Measurements from ENCODE around the gene GFRA4.

The GFRA4 gene

DNA sequence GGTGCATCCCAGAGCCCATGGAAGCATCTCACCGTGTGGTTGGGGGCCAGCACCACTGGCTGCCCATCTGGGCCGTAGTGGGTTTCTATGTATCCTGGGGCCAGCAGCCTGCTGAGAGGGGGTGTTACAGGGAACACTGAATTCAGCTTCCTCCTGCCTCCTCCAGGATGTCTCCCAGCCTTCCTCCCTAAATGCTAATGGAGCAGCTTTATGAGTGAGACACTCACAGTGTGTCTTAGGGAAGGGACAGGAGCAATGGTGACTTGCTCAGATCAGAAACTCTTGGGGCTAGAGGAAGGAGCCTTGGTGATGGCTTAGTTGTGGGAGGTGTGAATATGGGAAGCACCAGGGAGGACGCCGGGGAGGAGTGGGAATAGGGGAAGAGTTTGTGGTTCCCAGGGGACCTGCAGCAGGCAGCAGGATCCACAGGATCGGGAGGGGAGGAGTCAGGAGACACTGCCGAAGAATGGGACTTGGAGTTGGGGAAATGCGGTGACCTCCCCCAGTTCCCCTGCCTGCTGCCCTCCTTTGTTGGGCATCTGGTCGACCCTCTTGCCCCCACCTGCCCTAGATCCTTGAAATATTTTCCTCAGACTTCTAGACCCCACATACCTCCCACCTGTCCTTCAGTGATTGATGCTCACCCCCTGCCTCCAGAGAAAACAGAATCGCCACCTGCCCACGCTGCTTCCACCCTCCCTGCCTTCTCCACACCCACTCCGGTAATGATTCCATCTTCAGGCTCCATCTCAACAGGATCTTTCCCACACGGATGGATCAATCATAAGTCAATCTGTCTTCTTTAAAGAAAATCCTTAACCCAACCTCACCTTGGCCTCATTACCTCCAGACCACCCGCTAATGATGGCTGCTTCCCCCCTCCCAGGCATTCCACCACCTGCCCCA is 12.0 kb upstream of the GFRA4 start:
- DNase-seq (ENCODE audit: insufficient read length, low spot score), result no peak
- no peak for FAIRE-seq

DNA sequence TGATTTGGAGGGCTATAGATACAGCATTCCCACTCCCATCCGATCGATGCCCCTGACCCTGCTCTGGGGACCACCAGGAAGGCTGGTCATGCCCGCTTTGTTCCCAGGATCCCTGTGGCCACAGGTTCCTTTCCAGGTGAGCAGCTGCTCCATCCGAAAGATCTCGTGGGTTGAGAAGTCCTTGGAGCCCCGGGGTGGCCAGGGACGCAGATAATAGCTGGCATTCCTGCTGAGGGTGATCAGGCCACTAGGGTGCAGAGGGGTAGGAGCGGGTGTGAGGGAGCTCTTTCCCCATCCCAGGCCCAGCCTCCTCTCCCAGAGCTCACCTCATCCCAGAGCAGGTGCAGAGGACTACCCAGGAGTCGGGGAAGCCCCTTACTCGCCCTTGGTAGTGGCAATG is 11.2 kb upstream of the GFRA4 start:
- FAIRE-seq (no peak), DNase-seq (ENCODE audit: insufficient read length, low spot score) (no peak)

DNA sequence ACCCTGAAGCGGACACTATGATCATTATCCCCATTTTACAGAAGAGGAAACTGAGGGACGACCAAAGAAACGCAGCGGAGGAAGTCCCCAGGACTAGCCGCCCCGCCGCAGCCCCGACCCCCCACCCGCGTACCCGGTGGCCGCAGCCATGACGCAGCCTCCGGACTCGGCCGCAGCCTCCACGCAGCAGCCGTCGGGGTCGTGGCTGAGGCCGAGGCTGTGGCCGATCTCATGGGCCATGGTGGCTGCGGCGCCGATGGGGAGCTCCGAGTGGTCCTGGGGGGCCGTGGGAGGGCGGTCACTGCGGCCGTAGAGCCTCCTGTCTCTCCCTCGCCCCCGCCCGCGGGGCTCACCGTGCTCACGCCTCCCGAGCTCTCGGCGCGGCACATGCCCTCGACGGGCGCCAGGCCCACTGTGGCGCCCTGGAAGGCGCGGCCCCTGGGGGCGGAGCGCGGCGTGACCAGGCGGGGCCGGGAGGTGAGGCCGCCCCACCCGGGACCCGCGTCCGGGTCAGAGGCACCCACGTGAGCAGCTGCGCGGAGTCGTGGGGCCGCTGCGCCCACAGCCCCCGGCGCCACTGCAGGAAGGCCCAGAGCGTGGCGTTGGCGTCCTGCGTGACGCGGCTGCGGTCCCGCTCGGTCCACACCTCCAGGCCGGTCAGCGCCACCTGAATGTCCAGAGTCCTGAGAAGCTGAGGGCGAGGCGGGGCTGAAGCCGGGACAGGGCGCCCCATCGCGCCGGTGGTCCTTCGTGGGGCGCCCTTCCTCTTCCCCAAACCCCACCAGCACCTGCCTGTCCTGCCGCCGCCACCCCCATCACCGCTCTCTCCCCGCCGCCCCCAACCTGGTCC is 10.2 kb upstream of the GFRA4 start:
- DNase-seq (ENCODE audit: insufficient read length, low spot score) (no peak), FAIRE-seq (no peak)

DNA sequence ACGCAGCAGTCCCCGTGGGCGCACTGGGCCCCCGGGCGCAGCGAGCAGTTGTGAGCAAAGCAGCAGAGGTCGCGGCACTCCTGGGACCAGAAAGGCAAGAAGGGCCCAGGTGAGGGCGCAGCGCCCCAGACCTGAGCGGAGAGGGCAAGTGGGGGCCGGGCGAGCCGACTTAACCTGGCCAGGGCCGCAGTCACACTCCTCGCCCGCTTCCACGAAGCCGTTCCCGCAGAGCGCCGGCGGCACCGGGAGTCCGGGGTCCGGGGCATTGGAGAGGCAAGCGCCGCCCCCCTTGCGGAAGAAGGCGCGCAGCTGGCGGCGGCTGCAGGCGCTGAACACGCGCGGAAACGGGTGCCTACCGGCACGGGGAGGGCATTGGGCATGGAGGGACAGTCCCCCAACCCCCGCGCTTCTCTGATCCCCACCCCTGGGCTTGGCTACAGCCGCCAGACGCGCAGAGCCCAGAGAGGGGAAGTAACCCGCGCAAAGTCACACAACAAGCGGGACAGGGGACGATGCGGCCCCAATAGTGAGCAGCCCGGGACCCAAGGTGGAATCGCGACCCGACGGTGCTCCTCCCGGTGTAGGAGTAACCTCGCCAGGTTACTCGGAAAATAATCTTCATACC is 9.5 kb upstream of the GFRA4 start:
- DNase-seq (ENCODE audit: insufficient read length, low spot score), result no peak

DNA sequence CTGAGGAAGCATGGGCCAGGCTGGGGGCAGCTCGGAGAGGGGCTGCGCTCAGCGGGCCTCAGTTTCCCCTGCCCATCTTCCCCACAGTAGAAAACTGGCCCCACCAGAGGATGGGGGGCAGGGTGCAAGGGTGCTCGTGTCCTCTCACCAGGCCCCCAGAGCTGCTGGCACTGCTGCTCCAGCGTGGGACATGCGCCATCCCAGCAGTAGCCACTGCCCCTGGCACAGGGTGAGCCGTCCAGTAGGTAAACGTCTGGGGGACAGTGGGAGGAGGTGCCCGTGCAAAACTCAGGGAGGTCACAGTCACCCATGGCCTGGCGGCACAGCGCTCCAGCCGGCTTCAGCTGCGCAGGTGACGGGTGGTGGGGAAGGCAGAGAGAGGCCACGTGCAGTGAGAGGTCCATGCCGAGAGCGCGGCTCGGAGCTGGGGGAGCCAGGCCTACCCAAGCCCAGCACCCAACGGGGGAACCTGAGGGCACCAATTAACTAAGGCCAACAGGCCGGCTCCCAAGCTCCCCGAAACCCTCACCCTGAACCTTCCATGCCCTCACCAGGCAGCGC is 8.9 kb upstream of the GFRA4 start:
- DNase-seq (ENCODE audit: insufficient read length, low spot score), result no peak
- no peak for FAIRE-seq

More for the DNA sequence above, 9.5 kb upstream of the GFRA4 start:
- FAIRE-seq, result no peak

DNA sequence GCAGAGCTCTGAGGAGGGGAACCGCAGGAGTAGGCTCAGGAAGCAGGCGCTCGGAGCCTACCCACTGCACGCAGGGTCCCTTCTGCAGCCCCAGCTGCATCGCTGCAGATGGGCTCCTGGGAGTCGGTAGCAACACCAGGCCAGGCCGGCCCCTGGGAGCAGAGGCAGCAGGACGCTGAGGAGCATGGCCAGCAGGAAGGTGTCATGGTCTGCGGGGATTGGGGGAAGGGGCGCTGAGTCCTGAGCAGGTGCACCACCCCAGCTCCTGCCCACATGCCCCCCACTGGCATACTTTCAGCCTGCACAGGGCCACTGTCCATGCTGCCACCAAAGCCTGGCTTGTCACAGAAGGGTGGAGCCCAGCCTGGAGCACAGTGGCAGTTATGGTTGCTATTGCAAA is 7.7 kb upstream of the GFRA4 start:
- no peak for FAIRE-seq
- DNase-seq (ENCODE audit: insufficient read length, low spot score), result no peak

DNA sequence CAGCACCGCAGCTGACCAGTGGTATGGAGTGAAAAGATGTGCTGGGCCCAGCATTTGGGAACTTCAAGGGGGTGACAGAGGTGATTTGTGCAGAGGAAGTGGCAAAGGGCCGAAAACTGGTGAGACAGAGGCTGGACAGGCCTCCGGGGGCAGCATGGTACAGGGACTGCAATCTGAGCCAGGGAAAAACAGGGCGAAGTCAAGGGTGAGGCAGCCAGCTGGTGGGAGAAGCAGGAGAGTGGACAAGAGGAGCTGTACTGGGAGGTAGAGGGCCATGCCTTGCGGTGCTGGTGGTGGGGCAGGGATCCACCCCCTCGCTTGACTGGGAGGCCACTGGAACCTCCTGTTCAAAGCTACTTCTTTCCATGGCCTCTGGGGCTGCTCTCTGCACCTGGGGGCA is 7.3 kb upstream of the GFRA4 start:
- FAIRE-seq, result peak; percentile 4
- DNase-seq (ENCODE audit: insufficient read length, low spot score), result no peak

DNA sequence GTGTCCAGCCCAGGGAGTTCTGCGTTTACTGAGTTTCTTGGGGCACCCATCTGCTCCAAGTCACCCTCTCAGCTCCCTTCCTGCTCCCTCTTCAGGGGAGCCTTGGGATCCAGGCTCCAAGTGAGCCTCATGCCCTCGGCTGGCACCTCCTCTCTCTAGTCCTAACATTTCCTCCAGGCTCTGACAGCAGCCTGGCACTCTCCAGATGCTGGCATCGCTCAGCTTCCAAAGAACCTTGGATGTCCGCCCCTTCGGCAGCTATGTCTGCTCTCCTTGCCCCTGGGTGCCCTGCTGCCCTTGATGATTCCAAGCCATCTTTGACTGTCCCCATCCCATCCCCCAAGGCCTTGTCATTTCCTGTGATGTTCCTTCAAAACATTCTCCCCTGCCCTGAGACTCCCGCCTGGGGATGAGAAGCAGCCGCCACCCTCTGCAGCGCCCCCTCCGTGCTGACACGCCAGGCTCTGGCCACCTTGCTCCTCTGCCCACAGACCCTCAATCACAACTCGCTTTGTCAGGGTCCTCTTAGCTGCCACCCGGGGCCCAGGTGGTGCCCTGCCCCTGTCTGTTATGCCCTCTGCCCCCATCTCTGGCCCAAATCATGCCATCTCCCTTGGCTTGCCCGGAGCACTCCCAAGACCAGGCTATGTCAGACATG is 6.6 kb upstream of the GFRA4 start:
- DNase-seq (ENCODE audit: insufficient read length, low spot score) (no peak), FAIRE-seq (no peak)

DNA sequence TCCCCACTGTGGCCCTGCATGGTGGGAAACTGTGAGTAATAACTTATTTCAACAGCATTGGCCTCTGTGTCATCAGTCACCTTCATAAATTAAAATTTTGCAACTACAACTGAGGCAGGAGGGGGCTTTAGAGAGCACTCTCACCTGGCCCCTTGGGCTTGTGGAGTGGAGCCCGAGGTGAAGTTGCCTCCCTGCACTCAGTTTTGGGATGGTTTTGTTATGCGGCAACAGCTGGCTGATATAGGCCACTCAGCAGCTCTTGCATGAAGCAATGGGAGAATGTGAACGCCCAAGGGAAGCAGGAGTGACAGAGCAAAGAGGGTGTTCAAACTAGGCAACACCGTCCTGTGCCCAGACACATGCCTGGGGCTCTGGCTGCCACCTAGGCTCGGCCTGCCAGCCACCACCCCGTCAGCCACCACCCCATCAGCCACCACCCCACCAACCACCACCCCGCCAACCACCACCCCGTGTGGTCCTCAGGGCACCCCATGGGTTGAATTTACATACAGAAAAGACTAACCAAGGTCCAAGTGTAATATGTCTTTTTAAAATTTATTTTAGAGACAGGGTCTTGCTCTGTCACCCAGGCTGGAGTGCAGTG is 4.3 kb upstream of the GFRA4 start:
- FAIRE-seq (no peak), DNase-seq (ENCODE audit: insufficient read length, low spot score) (no peak)

DNA sequence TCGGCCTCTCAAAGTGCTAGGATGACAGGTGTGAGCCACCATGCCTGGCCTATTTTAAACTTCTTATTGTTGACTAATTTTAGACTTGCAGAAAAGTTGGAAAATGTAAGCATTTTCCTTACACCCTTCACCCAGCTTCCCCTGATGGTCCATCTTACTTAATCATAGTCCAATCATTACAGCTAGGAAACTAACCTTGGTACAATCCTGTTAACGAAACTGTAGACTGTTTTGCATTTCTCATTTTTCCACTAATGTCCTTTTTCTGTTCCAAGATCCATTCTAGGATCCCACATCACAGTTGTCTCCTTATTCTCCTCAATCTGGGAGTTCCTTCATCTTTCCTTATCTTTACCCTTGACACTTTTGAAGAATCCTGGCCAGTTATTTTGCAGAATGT is 659 bp upstream of the GFRA4 start:
- FAIRE-seq (no peak), DNase-seq (ENCODE audit: insufficient read length, low spot score) (no peak)

DNA sequence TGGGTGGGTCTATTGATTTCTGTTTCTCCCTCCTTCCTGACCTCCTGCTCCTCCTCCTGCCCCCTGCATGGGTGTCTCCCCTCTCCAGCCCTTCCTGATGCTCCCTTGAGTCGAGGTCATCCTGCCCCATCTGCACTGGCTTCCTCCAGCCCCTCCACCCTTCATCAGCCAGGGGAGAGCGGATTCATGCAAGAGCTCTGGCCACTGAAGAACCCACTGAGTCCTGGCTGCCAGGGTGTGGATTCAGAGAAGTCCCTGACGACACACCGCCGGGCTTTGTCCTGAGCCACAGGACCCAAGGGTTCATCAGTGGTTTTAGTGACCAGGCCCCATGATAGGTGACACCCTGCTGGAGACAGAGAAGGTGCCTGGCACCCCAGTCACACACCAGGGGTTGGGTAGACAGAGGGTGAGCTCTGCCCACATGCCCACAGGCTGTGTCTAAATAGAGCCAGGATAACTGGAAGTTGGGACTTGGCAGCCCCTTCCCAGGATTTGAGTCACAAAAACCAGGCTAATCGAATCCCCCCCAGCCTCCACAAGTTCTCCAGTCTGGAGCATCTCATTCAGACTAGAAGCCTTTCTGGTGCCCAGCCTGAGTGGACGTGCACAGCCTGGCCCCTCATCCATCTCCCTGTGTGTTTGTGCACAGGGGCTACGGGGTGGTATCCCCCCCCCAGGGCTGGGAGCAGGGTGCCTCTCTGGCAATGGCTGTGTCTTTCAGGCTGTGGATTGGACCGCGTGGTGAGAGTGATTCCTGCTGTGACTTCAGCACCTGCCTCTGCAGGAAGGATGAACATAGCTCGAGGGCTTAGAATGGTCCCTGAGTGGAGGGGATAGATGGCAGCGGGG is 1.2 kb downstream of the GFRA4 start:
- no peak for DNase-seq (ENCODE audit: insufficient read length, low spot score)
- no peak for FAIRE-seq

DNA sequence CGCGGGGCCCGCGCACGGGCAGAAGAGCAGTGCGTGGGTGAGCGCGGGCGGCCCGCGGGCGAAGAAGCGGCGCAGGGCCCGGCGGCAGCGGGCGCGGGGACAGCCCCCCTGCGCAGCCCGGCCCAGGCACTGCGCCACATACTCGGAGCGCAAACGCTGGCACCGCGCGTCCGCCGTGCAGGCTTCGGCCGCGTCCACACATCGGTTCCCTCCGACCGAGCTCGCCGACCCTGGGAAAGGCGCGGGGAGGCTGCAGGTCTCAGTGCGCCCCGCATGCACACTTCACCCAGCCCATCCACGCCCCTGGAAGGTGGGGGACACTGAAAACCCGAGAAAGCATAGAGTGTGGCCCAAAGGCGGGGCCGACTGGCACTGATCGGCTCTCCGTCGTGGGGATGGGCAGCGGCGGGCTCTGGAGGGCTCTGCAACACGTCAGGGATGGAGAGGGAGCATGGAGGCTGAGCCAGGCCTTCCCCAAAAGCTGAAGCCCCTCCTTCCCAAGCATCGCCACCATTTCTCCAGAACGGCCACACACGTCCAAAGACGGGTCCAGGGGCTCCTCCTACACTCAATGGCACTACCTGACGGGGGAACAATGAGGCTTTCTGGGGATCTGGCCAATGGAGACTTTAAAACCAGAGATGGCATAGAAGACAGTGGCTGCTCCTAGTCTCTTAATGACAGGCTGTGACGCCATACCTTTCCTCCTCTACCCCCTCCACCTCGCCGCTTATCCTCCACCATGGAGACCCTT is 2.0 kb downstream of the GFRA4 start:
- FAIRE-seq (no peak), DNase-seq (ENCODE audit: insufficient read length, low spot score) (no peak)

DNA sequence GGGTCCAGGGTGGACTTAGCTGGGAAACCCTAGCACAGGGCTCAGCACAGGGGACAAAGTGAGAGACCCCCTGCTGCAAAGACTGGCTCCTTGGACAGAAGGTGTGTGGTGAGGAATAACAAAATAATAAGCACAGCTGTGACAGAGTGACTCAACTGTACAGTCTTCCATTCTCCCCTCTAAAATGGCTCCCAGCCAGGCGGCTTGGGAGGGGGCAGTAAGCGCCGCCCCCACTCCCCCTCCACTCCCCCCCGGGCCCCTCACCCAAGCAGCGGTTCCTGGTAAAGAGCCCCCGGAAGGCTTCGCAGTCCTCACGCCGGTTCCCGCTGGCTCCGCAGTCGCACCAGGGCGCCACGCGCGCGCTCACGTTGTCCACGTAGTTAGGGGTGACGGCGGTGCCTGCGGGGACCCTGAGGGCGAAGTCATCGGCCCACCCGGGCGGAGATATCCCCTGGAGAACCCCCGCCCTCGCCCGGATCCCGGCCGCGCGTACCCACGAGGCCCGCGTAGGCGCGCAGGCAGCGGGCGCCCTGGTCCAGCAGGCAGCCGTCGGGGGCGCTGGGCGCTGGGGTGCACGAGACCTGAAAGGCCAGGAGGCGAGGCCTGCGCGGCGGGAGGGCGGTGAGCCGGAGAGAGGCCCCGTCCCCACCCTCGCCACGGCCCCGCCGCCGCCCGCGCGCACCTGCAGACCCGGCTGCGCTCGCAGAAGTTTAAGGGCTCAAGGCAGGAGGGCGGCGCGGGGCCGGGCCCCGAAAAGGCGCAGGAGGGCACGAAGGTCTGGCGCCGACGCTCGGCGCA is 2.7 kb downstream of the GFRA4 start:
- DNase-seq (ENCODE audit: insufficient read length, low spot score), result no peak

DNA sequence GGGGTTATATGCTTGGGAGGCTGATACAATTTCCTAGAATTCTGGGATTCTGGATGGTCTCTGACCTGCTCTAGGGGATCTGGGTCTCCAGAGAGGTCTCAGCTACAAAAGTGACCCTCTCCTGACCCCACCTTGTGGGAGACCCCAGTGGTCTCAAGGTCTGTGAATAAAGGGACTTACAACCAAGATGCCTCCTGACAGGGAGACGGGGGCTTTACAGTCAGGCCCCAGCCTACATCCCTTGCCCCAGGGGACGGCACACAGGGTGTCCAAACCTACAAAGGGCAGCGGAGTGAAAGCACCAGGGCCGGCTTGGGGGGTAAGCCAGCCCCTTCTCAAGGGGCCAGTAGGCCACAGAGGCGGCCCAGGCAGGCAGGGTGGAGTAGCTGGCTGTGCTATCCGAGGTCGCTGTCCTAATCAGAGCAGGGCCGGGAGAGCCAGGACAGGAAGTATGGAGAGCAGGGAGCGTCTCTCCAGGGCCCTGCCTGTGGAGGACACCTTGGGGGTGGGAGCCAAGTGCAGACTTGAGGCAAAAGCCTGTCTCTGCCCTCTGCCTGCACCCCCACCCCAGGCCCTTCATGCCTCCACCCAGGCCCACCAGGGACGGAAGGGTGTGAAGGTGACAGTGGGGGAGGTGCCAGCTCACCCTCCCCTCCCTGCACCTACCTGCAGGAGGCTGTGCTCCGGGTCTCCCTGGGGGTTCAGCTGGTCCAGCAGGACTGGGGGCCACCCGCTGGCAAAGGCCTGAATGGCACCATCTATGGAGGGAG is 3.5 kb downstream of the GFRA4 start:
- DNase-seq (ENCODE audit: insufficient read length, low spot score), result no peak
- no peak for FAIRE-seq

More for the DNA sequence above, 2.7 kb downstream of the GFRA4 start:
- FAIRE-seq, result no peak

DNA sequence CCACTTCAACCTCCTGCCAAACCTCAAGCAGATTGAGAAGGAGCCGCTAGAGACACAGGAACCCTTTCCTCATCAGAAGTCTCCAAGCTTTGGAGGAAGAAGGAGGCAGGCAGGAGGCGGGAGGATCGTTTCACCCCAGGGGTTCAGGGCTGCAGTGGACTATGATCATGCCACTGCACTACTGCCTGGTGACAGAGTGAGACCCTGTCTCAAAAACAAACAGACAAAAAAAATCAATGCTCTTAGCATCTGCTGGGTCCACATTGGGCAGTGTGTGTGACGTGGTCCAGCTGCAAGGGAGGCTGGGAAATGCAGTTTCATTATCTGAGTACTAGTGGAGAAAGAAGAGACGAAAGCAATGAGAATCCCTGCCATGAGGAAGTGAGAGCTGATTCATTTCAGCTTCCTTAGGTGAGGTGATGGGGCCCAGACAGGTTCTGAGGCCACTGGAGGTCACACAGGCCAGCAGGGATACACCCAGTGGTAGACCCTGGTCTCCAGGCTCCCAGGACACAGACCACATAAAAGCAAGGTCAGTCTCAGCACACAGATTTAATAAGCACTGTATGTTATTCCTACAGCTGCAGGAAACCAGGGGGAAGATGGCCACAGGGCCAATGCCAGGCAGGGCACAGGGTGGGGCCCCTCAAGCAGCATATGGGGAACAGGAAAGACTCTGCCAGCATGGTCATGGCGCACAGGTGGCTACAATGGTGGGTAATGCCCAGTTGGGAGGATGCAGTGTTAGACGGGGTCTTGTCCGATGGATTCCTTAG is 4.3 kb downstream of the GFRA4 start:
- FAIRE-seq (peak; percentile 28), DNase-seq (ENCODE audit: insufficient read length, low spot score) (no peak)

DNA sequence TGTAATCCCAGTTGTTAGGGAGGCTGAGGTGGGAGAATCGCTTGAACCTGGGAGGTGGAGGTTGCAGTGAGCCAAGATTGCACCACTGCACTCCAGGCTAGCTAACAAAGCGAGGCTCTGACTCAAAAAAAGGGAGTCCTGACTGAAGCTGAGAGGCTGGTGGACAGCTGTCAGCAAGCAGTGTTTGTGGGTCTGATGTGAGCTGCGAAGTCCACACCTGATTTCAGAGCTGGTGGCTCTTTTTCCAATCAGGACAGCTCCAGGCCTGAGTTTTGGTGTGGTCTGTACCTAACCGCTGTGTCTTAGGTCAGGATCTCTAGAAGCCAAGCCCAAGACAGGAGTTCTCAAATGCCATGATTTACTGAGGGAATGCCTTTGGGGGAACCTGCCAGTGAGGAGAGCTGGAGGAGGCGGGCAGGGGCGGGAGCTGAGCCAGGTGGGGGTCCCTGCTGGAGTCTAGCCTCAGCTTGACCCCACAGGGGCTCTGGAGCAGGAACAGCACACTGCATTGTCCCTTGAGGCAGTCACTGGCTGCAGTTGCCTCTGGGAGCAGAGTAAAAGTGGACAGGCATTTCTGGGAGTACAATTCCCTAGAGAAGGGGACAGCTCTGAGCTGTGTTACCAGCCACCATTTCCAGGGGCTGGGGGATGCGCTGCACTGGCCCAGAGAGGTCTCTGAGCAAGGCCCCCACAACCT is 5.0 kb downstream of the GFRA4 start:
- DNase-seq (ENCODE audit: insufficient read length, low spot score) (no peak), FAIRE-seq (no peak)
